Measurements from ENCODE around the gene TXNL1.
"Not testable (repeated sequence)": the region's sequence is repeated elsewhere in the genome, so short reads cannot be mapped to it uniquely, and the experiment has no call there.

The TXNL1 gene

DNA sequence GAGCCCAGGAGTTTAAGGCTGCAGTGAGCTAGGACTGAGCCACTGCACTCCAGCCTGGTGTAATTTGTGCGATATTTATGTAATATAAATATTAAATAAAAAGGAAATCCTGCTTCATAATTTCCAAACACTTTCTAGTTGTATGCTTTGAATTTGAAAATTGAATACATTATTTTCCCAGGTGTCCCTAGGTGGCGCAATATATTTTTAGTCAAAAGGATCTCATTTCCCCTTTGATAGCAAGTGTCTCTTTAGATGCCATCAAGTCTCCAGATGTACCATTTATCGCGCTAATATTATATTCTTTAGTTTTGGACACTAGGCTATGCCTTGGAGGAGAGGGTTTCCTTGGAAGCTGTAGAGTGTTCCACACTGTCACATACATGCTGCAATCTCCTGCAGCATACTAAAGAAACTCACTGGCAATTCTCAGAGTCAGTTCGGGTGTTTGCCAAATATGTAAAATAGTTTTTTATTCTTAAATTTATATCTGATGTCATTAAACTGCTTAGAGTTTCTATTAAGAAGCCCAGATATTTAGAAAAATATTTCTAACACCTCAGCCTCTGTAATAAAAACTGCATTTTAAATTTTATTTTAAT, 7.1 kb upstream of the TXNL1 start:
- no peak for DNase-seq (ENCODE audit: low spot score)

DNA sequence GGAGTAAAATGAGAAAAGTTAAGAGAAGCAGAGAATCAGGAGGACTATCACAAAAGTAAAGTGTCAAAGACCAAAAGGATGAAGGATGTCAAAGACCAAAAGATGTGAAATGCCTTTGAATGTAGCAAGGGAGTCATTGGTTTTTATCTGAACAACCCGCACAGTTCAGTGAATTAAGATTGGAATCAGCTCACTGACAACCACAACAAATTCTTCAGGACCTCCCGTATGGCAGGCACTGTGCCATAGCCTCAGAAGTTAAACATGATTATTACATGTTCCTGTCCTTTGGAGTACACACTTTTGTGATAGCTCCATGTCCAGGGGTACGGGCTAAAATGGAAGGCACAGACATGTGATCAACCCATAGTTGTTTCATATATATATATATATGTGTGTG, 5.0 kb upstream of the TXNL1 start:
- DNase-seq (ENCODE audit: low spot score), result no peak

DNA sequence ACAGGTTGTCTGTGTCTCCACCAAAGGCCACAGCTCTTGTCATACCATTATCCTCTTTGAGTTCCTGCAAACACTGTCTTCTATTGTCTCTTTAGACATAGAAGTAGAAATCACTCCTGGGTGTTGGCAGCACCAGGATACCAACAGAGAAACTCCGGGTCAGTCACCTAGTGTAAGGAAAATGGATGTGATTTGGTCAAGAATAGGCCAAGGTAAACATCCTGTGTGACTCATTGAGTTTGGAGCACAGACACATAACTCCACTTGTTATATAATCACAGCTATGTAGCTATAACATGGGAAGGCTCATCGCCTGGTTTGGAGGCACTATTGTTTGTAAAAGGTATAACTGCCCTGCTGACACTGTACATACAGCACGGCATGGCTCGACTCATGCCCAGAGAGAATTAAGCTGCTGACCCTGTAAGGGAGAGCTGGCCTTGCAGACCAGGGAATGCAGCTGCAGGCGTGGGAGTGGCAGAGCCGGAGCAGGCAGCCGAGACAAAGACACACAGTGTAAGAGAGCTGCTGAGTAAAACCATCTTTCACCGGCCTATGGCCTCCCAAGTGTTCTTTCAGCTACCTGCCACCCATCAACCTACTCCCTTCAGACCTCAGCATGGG, 3.4 kb upstream of the TXNL1 start:
- no peak for DNase-seq (ENCODE audit: low spot score)

DNA sequence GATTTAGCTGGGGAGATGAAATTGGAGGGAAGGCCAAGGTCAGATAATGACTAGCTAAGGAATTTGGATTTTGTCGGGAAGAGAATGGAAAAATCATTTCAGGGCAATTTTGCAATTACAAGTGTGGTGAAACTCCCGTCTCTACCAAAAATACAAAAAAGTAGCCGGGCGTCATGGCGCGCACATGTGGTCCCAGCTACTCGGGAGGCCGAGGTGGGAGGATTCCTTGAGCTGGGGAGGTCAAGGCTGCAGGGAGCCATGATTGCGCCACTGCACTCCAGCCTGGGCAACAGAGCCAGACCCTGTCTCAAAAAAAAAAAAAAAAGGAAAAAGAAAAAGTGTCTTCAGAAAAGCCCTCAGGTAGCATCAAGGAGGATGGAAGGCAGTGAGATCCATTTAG, 1.2 kb upstream of the TXNL1 start:
- no peak for DNase-seq (ENCODE audit: low spot score)

DNA sequence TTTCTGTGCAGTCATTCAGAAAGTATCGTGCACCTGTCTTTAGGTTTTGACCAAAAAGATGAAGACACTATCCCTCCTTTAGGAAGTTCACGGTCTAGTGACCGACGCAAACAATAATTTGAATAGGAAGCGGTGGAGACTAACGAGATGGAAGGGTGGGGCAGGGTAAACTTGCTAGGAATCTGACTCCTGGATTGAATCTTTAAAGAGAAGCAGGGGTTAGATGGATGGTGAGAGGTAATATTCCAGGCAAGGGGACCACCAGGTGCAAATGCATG, 651 bp upstream of the TXNL1 start:
- no peak for DNase-seq (ENCODE audit: low spot score)

DNA sequence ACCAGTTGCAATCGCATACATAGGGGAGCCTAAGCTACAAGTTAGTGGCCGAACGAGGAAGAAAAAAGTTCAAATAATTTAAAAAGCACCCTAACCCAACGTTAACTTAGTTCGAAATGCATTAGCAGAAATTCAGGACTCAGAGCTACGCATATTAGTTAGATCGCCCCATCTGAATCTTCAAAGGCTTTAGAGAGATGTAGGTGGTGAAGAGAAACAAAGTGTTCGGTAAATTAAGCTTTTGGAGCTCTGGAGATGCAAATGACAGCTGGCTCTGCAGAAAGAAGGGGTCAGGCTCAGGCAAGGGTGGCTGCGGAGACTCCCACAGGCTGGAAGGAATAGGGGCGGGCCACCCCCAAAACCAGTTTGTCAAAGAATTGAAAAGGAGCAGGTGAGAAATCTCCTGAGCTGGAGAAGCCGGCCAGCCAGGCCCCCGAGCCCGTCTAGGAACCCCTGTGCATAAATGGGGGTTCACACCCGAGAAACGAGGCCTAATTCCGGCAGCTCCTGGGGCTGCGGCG, 621 bp downstream of the TXNL1 start:
- DNase-seq (ENCODE audit: low spot score), result no peak

DNA sequence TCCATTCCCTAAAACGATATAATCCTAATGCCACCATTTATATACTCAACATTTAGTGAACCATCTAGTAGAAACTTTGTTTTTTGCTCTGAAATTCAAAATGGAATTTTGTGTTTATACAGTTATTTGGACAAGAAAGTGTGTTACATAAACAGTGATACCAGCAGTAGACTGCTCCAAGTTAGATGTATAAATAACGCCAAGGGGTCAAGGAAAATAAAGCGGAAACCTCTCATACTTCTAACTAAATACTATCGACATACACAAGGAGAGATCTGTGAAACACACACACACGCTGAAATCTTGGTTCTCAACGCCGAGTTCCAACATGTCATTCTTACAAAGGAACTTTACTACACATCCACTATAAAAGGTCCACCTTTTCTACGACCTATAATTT, 1.2 kb downstream of the TXNL1 start:
- no peak for DNase-seq (ENCODE audit: low spot score)

DNA sequence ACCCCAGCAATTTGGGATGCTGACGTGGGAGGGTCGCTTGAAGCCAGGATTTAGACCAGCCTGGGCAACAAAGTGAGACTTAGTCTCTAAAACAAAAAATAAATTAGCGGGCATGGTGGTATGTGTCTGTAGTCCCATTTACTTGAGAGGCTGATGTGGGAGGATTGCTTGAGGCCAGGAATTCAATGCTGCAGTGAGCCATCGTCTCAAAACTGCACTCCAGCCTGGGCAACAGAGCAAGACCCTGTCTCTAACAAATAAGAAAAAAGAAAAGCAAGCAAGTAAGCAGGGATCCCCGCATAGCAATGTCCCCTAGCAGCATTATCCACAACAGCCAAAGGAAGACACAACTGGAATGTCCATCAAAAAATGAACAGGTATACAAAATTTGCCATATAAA, 3.4 kb downstream of the TXNL1 start:
- DNase-seq (ENCODE audit: low spot score), result no peak

DNA sequence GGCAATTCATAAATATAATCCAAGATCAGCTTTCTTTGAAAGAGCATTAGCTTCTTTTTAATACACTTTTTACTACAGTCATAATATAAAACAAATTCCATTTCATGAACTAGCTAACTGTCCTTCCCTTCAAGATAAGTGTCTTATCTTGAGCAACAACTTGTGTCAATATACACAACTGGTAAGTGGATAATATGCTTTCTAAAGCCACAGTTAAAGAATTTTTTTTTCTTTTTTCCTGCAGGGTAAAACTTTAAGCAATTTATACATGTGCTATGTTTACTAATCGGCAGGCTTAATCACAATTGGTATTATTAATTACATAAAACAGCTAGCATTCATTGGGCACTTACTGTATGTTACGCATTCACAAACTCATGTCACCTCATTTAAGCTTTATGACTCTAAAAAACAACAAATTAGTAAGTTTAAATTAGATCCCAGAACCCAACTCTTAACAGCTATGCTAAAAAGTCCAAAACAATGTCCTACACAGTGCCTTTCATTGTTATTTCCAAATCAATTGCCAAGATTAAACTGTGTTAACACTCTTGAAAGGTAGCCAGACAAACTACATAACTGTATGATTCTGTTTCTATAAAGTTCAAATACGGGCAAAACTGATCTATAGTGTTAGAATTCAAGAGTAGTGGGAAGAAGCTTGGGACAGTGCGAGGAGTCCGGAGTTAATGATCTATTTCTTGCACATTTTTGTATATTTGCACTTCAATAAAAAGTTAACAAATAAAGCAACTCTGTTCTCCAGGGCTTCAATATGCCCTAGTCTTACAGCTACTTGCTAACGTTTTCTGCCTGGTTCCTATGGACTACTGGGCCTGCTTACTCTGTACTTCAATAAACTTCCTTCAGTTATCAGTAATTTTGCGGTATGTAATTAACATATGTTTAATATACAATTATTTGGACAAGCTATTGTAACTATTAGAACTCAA, 6.0 kb downstream of the TXNL1 start:
- DNase-seq (ENCODE audit: low spot score), result no peak

DNA sequence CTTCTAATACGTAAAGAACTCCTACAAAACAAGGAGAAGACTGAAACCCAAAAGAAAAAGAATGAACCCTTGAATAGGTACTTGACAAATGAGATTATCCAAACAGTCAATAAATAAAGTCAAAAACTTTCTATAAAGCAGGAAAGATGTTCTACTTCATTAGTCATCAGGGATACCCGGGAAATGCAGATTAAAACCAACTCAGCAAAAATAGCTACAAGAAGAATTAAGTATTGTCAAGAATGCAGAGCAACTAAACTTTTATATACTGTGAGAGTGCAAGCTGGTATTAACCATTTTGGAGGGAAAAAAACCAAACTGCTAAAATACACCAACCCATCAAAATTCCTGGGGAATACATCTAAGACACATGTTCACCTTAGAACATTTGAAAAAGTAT, 10.4 kb downstream of the TXNL1 start:
- no peak for DNase-seq (ENCODE audit: low spot score)

DNA sequence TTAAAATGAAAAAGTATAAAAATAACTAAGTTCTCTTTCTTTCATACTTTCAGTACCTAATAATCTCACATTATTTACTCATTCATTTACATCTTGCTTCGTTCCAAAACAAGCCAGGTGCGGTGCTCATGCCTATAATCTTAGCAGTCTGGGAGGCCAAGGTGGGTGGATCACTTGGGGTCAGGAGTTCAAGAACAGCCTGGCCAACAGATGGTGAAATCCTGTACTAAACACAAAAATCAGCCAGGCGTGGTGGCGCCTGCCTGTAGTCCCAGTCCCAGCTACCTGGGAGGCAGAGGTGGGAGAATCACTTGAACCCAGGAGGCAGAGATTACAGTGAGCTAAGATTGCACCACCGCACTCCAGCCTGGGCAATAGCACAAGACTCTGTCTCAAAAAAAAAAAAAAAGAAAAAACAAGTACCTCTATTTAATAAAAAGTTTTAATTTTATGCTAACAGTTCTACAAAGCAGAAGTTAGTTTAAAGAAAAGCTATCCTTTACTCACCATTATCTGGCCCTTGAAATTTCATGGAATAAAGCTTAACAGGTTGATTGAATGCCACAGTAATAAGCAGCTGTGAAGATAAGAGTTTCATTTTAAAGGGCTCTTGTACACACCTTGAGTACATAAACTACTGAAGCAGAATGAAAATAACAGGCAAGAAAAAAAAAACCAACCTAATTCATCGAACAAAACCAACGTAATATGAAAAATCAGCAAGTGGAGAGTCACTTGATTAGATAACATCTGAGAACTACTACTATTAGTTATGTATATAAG, 22.5 kb downstream of the TXNL1 start:
- no peak for DNase-seq (ENCODE audit: low spot score)

DNA sequence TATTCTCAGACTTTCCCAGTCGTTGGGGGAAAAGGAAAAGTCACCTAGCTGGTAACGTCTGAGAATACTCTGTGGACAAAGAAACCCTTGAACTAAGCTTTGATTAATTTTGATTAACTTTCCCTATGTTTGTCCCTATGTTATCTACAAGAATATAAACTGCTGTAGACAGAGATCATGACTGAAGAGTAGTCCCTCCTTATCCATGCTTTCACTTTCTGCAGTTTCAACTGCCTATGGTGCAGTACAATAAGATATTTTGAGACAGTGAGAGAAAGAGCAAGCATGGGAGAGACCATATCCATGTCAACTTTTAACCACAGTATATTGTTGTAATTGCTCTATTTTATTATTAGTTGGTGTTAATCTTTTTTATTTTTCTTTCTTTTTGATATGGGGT, 31.8 kb downstream of the TXNL1 start:
- DNase-seq (ENCODE audit: low spot score), result no peak

DNA sequence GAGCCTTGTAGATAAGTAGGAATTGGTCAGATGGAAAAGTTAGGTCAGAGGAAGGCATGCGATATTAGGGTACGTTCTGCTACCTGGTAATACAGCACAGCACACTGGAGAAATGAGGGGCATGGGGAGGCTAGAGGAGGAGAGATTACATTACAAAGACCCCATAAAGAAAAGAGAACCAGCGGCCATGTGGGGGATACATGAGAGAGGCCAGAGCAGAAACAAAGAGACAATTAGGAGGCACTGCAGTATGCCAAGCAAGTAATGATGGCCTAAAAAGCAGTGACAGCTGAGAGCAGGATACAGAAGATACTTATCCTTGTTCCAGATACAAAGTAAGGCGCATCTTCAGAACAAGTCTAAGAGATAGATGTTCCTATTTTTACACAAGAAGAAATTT, 40.0 kb downstream of the TXNL1 start:
- no peak for DNase-seq (ENCODE audit: low spot score)

DNA sequence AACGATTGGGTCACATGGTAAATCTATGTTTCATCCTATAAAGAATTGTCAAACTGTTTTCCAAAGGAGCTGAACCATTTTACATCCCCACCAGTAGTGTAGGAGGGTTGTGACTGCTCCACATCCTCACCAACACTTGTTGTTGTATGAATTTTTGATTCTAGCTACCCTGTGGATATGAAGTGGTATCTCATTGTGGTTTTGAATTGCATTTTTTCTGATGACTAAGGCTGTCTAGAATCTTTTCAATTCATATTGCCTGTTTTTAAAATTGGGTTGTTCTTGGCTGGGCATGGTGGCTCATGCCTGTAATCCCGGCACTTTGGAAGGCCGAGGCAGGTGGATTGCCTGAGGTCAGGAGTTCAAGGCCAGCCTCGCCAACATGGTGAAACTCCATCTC, 44.5 kb downstream of the TXNL1 start:
- no peak for DNase-seq (ENCODE audit: low spot score)

DNA sequence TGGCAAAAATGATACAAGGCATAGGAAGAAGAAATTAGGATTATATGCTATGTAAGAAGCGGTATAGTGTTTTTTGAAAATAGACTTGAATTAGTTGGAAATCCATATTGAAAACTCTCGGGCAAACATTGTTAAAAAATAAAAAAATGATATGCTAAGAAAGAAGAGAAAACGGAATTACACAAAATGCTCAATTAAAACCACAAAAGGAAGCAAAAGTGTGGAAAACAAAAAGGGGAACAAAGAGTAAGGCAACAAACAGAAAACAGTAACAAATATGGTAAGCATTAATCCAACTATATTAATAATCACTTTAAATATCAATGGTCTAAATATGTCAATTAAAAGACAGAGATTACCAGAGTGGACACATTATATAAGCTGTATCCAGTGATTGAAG, 58.4 kb downstream of the TXNL1 start:
- no peak for DNase-seq (ENCODE audit: low spot score)

DNA sequence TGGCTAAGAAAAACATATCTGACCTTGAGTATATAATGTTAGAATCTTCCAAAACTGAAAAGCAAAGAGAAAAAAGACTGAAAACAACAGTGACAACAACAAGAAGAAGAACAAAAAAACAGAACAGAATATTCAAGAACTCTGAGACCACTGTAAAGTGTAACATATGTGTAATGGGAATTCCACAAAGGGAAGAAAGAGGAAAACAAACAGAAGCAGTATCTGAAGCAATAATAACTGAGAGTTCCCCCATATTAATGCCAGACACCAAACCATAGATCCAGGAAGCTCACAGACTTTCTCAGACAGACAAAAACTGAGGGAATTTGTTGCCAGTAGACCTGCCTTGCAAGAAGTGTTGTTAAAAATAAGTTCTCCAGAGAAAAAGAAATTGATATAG, 58.9 kb downstream of the TXNL1 start:
- DNase-seq (ENCODE audit: low spot score), result no peak

DNA sequence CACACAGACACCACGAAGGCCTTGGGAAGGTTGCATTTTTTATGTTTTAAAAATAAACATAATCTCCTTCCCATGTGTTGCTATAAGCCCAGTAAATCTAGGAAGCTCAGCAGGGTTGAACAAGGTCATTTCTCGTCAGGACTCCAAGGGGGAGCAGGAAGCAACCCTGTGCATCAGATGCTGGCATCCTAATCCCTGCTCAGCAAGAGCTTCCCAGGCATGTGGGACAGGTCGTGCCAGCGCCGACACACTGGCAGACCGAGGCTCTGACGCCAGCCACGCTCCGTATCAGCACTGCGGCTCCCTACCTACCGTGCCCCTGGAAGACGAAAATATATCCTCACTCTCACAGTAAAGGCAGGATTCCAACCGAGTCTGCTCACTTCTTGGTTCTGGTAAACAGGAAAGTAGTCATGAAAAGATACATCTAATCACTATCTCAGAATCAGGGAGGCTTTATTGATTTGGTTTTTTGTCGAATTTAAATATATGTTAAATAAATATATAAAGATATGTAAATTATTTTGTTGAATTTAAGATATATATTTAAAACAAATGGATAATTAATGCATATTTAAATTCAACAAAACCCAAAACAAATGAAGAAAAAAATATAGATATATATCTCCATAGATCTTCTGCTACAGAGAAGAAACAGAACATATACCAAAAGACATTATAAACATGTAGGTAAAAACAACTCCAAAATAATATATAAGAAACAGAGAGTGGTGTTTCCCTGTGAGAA, 61.4 kb downstream of the TXNL1 start:
- no peak for DNase-seq (ENCODE audit: low spot score)

DNA sequence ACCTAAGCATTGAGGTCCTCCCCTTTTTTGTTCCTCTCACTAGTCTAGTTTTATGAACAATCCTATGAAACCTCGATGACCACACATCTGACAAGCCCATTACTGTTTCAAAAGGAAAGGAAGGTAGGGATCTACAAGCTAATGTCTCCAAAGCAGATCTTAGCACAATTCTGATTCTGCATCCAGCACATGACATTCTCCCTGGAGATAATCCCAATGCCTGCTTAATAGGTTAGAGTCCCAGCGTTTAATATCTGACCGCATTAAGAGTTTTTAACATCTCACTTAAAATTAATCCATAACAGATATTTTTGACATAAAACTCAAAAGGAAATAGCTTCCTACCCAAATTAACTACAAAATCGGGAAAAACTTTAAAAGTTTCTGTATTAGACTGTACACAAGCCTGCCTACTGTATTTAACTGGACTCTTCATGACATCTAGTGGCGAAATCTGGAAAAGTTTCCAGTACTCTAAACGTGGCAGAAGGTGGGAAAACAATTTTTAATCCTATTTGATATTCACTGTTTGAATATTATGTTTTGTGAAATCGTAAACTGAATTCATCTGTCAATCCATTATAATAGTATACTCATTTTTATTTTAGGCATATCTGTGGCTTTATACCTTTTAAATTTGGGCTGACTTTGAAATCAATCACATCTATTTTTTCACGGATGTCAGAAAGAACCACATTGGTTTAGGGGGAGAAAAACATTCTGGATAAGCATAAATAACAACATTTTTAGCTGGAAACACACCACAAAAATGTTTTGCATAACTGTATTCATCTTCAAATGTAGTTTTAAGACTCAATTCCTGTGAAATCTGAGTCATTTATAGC, 62.4 kb downstream of the TXNL1 start:
- DNase-seq (ENCODE audit: low spot score), result peak; percentile 57

DNA sequence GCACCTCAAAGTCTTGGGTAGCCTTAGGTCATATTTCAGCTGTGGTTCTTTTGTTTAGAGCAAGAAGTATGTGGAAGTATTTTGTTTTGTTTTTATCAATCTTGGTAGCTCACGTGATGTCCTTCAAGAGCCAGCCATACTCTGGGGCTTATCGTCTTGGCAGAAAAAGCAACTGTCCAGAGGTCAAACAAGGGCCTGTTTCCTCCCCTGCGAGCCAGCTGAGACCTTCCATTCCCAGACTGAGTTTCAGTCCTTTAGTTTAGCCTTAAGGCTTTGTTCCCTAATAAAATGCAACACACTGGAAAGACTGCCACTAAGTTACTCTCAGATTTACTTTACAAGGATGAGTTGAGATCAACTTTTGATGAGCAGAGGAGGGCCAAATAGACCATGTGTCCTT, 63.5 kb downstream of the TXNL1 start:
- no peak for DNase-seq (ENCODE audit: low spot score)

DNA sequence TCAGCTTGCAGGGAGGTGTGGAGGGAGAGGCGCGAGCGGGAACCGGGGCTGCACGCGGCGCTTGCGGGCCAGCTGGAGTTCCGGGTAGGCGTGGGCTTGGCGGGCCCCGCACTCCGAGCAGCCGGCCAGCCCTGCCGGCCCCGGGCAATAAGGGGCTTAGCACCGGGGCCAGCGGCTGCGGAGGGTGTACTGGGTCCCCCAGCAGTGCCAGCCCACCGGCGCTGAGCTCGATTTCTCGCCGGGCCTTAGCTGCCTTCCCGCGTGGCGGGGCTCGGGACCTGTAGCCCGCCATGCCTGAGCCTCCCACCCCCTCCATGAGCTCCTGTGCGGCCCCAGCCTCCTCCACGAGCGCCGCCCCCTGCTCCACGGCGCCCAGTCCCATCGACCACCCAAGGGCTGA, 66.1 kb downstream of the TXNL1 start:
- not testable (repeated sequence) for DNase-seq (ENCODE audit: low spot score)

DNA sequence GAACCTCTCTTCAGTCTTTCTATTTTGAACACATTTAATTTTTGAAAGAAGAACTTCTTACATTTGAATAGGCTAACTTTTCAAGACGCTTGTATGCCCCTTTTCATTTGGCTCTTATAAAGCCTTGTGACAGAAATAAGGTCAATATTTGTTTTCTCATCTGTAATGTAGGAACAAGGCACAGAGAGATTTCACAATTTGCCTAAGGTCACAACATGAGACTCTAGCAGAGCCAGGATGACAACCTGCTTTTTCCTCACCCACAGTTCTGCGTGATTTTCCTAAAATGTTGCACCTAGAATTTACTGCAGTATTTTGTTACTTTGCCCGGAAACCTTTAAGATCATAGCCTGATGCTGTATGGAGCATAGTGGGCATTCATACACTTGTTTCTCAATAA, 67.4 kb downstream of the TXNL1 start:
- DNase-seq (ENCODE audit: low spot score), result no peak

All from putamen (tissue), 1 donor.